NCI-H2196 (cell line): ENCODE results near the gene TMEM132C.

Source experiments
- DNase-seq: peaks from one replicate; lab custom pipeline; 2025; ENCODE audit not compliant: unreplicated experiment; lab: John Stamatoyannopoulos, UW

The TMEM132C gene

GRCh38 chr12:128337431-128338170 is 70.6 kb downstream of the TMEM132C start:
- no peak for DNase-seq

- no peak for DNase-seq
Observed at GRCh38 chr12:128338386-128339125, 71.6 kb downstream of the TMEM132C start.

GRCh38 chr12:128339126-128339520 is 72.2 kb downstream of the TMEM132C start:
- no peak for DNase-seq

DNA sequence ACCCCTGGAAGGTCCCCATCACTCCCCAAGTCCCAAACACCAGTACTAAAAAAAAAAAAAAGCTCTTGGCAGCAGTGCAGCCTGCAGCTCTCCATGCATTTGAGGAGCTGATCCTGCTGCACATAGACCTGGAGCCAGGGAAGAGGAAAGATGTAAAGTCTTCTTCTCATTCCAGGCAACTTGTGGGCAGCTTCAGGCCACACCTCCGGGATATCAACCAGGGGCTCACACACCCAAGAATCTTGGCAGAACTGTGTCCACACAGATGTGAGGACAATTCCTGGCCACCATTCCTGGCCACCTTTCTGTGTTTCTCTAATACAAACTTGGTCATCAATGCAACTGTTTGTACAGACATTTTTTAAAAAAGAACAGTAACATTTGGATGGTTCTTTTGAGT is 72.7 kb downstream of the TMEM132C start:
- DNase-seq, result no peak

DNA sequence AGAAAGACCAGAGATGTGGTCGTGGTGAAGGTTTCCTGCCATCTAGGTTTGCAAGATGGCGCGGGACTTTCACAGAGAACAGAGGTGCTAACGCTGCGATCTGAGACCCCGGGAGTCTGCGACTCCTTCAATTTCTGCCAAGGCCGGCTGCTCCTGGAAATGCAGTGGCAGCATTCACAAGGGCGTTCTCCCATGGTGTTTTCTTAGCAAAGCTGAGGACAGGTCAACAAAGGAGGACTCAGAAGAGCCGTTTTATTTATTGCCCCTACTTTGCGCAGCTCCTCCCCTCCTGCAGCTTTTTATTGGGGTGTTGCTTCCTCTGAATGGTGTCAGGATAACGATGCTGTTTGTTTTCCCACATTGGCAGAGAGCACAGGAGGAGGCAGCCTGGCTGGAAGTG is 86.3 kb downstream of the TMEM132C start:
- no peak for DNase-seq

DNA sequence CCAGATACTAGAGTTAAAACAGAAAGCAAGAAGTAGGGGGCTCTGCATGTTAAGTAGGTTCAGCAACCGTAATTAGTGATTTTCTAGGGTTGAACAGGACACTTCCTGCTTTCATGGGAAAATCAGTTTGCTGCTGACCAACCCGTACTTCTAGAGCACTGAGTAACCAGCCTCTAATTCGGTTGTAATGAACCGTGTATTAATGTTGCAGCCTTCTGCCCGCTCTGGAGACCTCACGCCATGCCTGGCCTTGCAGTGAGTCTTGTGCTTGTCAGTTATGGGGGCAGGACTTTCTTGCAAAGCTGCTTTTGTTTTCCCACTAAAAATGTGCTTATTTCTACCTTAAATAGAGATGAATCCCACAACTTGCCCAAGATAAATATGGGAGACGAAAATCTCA is 89.6 kb downstream of the TMEM132C start:
- no peak for DNase-seq

- no peak for DNase-seq
Observed at GRCh38 chr12:128361400-128361995, 94.5 kb downstream of the TMEM132C start.

DNA sequence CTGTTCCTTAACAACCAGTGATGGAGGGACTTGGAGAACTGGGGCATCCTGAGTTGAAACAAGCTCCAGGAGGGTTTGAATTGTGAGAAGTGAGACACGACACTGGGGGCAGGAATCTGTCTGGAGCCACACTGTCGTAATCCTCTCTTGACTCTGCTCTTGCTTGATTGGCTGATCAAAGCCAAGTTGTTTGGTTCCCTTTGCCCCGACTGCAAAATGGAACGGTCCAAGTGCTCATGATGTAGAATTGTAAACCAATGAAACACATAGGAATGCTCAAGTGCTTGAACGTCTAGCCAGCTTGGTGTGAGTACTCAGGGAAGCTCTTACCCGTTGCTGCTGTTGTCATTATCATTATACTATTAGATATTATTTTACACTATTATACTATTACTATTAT is 98.1 kb downstream of the TMEM132C start:
- DNase-seq, result no peak

DNA sequence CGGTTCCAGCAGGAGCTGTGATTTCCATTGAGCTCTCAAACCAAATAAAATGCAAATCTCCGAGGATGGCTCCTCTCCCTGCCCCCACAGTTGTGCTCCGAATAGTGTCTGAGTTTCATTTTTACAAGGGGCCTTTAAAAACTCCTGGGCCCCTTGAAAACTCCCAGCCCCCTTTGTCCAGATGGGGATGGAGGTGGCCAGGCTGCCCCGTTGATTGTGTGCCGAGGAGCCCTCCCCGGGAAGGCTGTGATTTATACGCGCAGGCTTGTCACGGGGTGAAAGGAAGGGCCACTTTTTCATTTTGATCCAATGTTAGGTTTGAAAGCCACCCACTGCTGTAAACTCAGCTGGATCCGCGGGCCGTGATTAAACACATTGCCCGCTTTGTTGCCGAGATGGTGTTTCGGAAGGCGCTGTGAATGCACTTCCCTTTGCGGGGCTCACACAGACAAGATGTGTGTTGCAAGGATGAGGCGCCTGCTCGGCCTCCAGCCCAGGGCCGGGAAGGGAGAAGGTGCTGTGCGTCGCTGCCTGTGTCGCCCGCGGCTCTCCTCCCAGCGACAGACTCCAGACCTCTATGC is 98.8 kb downstream of the TMEM132C start:
- DNase-seq, result no peak

GRCh38 chr12:128367961-128368360 is 101.0 kb downstream of the TMEM132C start:
- no peak for DNase-seq

GRCh38 chr12:128381541-128381940 is 114.6 kb downstream of the TMEM132C start:
- DNase-seq, result no peak

DNA sequence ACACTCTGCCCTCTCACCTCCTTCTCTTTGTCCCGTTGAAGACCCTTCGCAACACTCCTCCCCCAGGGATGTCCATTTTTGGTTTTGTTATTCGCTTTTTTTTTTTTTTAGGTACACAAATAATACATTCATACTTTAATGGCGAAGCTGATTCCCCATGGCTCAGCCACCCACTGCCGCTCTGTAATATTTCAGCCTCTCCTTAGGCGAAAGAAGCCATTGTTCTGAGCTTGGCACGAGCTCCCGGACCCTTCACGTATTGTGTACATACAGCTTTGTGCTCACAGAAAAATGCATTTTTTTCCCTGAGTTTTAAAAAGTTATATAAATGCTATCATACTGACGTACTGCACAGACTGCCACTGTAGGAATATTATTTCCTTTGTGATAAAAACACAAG is 115.0 kb downstream of the TMEM132C start:
- DNase-seq, result no peak

DNA sequence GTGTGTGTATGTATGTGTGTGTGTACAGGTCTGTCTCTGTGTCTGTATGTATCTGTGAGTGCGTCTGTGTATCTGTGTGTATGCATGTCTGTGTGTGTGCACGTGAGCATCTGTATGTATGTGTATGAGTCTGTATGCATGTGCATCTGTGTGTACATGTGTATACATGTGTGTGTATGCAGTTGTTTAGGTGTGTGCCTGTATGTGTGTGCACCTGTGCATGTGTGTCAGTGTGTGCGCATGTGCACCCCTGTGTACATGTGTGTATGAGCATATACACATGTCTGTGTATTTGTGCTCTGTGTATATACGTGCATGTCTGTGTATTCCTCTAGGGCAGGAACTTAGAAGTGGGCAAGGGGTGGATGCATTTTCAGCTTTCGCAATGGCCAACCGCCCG is 116.0 kb downstream of the TMEM132C start:
- DNase-seq, result no peak

DNA sequence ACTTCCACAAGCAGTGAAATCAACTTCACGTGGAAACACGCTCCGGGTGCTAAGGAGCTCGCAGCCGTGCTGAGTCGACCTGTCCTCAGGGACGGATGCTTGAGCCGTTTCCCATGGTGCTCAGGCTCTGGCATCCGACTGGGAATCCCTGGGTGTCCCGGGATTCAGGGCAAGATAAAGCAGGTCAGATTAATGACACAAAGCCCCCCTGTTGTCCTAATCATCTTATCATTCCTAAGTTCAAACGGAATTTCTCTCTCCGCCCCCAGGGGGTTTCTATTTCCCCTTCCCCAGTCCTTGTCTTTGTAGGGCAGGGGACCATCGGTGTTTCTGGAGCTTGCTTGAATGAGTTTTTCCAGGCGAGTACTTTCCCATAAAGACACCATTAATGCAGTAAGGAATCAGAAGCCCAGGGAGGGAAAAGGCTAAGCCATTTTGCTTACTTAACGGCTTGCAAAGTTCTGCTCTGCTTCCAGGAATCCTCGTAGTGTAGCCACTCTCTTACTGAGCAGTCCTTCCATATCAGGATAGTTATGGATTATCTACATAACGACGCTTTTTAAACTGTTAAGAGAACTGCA is 116.5 kb downstream of the TMEM132C start:
- no peak for DNase-seq

DNA sequence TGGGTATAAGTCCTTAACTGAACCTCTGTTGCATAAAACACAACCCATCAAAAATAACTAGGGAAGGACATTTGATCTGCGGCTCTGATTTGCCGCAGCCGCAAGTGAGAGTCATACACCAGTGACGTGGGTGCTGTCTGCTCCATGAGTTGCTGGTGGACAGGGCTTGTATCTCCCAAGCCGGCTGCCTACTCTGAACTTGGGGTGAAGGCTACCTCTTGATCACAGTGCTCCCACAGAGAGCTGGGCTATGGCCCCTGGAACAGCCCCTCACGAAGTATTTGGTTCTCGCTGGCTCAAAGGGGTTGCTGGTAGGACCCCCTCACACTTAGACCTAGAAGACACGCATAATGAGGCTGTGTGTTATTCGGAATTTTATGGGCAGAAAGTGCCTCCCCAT is 118.8 kb downstream of the TMEM132C start:
- DNase-seq, result no peak

DNA sequence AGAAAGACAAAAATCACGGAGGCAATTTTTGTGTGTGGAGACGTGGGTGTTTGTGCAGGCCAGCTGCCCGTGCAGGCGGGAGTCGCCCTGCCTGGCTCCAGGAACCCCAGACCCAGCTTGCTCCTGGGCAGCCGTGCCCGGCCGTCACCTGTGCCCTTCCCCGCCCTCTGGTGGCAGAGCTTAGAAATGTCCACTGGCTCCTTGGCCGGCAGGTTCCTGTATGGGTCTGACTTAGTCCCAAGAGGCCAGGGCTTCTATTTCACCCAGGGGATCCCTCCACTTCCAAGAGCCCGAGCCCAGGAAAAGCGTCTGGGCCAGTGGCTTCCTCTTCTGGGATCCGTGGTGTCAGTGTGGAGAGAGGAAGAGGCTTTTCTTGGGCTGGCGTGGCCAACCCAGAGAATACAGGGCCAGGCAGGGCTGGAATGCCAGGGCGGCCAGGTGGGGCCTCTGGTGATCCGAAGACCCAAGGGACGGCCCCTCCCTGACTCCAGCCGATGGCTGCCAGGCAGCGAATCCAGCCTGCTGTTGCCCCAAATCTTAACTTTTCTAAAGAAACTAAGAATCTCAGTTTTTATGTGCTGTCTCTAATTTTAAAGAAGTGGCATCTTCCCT is 120.9 kb downstream of the TMEM132C start:
- DNase-seq, result peak; percentile 42

- peak; percentile 53 for DNase-seq
Observed at GRCh38 chr12:128388461-128389000, 121.6 kb downstream of the TMEM132C start.

- no peak for DNase-seq
Observed at GRCh38 chr12:128393346-128393745, 126.4 kb downstream of the TMEM132C start.

GRCh38 chr12:128394137-128394536 is 127.2 kb downstream of the TMEM132C start:
- DNase-seq, result no peak

DNA sequence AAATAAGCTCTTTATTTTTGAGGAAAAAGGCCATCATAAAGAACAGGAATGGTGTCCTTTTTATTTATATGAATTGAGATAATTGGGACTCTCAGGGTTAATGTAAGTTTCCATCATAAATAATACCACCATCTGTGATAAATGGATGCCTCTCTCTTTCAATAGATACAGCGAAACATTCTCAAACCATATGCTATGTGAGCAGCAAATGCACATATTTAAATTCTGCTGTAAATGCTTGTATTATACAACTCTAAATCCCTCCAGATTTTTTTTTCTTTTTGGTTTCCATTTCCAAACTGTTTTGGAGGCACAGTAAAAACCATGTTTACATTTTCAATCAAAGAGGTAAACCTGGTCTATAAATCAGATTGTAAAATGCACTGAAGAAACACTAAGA is 132.3 kb downstream of the TMEM132C start:
- DNase-seq, result no peak
